Stimulated activated CD4-positive, alpha-beta T cell treated with anti-CD3 and anti-CD28 coated beads, Interleukin-1b, Interleukin-23, amount 100 ng/mL, for 1 hour (primary cell): ENCODE measurements around the gene CSPG5.

Experiments
- DNase-seq, 2 donors: peaks; one replicate each; pipeline ENCODE4 v3.0.0-alpha.2; 2020; ENCODE audit warnings: low read depth in 2 of 2

CSPG5 gene, protein sequence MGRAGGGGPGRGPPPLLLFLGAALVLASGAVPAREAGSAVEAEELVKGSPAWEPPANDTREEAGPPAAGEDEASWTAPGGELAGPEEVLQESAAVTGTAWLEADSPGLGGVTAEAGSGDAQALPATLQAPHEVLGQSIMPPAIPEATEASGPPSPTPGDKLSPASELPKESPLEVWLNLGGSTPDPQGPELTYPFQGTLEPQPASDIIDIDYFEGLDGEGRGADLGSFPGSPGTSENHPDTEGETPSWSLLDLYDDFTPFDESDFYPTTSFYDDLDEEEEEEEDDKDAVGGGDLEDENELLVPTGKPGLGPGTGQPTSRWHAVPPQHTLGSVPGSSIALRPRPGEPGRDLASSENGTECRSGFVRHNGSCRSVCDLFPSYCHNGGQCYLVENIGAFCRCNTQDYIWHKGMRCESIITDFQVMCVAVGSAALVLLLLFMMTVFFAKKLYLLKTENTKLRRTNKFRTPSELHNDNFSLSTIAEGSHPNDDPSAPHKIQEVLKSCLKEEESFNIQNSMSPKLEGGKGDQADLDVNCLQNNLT

DNA sequence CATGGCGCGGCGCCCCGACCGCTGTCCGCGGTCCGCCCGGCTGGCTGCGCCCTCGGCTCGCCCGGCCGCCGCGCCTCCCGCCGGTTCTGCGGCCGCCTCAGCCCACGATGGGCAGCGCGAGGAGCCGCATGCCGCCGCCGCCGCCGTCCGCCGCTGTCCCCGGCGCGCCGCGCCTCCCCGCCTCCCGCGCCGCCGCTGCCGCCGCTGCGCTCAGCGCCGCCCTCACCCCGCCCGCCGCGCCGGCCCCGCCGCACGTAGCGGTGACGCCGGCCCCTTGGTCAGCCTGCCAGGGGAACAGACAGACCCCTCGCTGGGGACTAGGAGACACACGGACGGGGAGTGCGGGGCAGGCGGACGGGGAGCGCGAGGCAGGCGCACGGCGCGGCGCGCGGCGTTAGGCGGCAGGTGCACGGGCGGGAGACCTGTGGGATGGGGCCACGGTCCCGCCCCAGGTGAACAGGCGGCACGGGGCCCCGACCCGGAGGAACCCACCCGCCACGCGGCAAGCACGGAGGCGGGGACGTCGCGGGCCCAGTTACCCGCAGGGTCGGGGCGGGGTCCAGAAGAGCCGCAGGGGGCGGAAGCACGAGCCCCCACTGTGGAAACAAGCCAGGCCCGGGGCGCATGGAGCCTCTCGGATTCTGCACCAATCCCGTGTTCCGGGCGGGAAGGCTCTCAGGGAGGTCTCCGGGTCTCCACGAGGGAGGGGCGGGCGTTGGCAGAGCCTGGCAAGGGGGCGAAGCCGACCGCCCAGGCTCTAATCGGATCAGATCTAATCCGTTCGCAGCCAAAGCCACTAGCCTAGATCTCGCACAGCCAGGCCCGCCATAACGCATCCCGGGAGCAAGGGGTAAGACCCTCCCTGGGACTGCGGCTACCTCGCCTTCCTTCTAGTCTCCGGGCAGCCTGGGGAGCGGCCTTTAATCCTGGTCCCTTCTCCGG lies at the start of gene CSPG5:
TSS of gene CSPG5 (minus strand) at position 175 of the 942 bp plus-strand sequence. CDS start at position 3, 172 bp downstream.
- no peak for DNase-seq

DNA sequence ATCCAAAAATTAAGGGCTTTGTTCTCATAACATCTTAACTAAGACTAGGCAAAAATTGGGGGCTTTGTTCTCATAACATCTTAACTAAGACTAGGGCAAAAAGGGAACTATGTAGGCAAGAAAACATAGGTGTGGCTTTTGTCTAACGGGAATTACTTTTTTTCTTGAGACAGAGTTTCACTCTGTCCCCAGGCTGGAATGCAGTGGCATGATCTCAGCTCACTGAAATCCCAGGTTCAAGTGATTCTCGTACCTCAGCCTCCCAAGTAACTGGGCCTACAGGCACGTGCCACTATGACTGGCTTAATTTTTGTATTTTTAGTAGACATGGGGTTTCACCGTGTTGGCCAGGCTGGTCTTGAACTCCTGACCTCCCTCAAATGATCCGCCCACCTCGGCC lies 49.8 kb upstream of the CSPG5 start:
- no peak for DNase-seq

DNA sequence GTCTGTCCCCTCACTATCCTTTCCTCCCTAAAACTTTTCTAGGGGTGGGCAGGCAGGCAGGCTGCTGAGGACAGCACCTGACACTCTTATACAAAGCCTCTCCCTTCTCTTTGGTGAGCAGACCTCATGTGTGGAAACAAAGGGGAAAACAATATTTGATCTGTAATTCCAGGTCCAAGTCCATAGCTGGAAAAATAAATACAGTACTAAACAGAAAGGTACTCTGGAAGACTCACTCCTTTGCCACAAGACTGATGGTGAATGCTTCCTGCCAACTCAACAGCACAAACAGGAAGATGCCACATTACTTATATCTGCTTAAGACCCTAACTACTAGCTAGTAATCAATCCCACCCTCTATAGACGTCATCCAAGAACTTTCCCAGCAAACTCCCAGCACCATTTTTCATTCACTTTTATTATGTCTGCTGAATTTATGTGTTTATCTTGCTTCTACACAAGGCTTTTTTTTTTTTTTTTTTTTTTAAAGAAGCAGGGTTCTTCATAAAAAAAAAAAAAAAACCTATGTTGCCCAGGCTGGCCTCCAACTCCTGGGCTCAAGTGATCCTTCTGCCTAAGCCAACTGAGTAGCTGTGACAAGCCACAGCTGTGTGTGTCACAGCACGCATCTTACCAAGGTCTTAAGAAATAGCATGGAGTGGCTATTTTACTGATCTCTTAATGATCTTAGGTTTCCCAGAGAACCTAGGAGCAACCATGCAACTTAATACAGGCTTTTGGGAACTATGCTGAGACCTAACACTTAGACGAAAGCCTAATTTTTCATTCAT lies 44.2 kb upstream of the CSPG5 start:
- DNase-seq, result no peak

DNA sequence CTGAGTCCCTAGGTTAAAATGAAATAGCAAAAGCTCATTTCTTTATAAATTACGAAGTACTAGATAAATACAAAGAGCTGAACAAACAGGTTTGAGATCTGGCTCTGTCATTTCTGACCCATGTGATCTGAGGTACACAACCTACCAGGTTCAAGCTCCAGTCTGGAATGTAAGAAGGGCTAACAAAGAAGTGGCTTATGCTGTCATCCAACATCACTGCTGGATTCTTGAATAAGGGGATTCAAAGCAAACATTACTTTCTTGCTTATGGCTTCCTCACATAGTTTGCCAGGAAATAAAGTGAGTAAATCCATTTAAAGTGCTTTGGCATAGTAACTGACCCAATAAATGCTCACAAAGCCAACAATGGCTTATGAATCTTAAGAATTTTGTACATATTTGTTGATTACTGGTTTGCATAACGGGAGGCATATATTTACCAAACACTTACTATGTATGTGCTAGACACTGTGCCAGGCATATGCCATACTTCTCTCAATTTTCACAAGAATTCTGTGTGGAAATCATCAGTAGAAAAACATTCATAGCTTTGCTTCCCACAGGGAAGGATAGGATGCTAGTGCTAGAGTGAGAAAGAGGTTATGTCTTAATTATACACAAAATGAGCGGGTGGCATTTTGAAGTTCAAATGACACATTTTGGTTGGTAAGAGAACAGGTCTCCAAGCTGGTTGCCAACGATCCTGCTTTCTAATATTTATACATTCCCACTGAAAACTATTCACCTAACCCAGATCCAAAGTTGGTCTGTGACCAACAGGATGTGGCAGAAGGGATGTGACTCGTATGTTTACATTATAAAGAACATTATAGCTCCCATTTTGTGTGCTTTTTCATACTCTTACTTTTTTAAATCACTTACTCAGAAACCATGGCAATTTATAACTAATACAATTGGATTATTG lies 38.7 kb upstream of the CSPG5 start:
- no peak for DNase-seq

DNA sequence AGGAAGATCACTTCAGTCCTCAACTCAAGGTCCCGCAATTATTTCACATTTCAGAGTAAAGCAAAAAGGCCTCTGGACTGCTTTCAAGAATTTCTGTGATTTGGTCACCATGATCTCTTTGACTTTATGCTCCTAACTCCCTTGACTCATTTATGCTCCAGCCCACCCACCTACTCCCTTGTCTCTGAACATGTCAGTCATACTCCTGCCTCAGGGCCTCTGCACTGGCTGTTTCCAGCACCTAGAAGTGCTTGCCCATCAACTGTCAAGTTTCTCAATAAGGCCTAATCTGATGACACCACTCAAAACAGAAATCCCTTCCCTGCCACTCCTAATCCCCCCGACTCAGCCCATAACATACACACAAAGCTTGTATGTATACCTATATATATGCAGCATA lies 36.1 kb upstream of the CSPG5 start:
- DNase-seq, result no peak

DNA sequence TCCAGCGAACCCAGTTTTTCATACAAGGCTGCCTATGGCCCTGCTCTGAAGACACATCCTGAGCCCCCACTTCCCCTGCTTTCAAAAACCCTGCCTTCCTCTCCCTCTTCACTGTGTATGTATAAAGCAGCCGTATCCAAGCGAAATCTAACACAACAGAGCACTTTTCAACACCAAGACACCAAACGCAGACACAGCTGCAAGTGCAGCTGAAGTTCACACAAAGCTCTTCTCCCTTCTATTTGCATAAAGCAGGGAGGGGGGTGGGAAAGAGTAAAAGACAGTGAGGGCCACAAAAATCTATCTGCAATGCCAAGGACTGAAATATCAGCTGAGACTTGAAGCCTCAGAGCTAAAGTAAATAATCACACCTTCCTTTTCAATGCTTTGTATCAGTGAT lies 35.1 kb upstream of the CSPG5 start:
- no peak for DNase-seq

DNA sequence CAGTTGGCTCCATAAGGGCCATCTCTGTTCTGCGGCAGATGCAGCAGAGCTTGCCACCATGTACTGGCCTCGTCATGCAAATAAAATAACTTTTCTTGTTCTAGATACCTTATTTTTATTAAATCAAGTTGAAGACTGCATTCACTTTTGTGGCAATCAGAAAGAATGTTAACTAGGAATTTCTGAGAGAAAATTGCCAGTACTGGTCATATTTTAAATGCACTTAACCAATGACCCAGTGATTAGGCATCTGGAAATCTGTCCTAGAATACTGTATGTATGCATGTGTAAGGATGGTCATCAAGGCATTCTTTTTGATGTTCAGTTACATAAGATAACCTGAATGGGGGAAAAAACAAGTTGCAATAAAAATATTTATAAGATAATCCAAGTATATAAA lies 34.2 kb upstream of the CSPG5 start:
- DNase-seq, result no peak

DNA sequence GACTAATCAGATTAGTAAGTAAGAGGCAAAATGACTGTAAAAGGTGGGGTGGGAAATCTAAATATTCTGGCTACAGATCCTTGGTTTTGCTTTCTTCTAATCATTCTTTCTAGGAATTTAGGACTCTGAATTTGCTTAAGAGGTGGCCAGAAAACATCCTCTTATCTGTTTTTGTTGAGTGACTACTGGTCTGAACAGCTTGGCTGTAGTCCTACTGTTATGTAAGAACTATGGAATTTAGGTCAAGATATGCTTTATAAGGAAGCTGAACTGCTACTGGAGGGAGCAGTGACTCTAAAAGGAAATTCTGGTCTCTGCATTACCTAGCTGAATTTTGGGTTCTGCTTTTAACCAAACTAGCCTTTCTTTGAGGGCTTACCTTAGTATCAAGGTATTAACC lies 33.5 kb upstream of the CSPG5 start:
- DNase-seq, result no peak

DNA sequence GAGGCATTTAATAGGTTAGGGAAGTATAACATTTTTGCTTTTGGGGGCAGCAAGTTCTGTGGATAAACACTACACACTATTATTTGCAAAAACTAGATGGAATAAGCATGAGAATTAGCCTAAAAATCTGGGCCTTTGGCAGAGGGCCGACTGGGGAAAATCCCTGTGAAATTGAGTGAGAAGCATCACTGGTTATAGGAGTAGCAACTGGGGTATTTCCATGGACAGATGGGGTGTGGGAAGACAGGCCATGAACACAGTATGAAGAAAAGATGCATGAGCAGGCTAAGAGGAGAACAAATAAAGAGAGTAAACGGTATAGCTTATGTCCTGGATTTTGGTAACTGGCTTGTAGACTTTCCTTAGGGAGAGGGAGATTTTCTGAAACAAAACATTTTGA lies 32.9 kb upstream of the CSPG5 start:
- no peak for DNase-seq

DNA sequence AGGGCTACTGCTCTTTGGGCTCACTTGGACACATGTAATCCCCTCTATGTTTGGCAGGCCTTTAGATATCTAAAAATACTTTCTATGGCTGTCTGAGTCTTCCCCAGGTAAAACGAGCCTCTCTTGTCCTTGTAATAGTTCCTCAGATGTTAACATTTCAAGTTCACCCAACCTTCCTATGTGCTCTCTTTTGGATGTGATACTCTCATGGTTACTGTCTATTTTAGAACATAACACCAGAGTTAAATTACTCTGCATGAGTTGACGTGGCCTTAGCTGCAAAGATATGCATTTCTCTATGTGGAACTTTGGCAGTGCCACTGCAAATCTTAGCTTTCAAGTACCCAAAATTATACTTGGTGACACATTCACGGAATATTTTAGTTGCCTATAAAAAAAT lies 31.9 kb upstream of the CSPG5 start:
- DNase-seq, result no peak

DNA sequence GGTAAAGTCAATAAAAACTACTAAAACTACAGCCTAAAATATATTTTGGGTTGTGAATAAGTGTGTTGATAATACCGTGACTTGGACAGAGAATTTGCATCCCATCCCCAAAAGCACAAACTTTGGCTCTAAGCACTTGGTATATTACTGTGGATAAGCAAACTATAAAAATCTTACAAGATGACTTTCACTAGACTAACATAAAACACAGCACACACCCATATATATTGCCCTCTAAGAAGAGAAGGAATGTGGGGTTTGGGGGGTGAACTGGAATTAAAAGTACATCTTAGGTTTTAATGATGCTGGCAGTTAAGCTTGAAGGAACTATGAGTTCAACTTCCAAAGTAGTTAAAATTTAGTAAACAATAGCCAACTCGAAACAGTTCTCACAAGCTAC lies 28.7 kb upstream of the CSPG5 start:
- DNase-seq, result no peak

DNA sequence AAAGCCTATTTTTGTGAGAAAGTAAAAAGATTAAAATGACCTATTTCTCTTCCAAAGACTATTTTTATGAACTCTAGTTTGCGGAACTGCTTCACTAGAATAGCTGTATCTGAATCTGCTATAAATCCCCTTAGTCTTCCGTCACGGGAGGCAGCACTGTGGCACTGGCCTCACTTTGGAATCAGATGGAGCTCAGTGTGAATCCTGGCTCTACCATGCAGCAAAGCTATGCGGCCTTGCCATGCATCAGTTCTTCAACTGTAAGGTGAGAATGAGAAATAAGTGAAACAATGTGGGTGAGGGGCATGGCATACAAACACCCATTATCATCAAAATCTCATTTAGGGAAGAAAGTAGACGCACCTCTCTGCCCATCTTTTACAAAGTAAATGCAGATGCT lies 27.5 kb upstream of the CSPG5 start:
- no peak for DNase-seq

DNA sequence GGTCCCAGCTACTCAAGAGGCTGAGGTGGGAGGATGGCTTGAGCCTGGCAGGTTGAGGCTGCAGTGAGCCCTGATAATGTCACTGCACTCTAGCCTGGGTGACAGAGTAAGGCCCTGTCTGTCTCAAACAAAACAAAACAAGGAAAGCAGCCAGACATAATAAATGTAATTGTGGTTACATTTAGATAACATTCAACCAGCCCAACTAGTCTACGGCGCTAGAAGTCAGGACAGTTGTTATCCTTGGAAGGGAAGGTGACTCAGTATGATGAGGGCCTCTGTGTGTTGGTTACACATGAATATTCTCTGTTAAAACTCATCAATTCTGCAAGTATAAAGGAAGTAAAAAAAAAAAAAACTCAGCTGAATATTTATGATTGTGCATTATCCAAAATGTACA lies 27.0 kb upstream of the CSPG5 start:
- no peak for DNase-seq

DNA sequence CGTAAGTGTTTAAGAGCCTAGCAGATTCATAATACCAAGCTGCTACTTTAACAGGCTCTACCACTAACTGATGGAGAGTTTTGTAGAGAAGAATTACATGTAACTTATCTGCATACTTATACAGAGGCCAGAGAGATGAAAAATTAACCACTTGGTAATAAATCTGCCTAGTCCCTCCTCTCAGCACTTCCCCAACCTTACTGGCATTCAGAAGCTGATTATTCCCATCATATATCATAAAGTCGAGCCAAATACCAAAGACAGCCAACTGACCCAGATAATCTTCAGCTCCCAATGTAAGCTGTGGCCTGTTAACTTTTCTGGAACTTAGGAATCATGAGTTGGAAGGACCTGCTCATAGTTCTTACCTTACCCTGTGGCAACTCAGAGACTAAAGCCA lies 25.5 kb upstream of the CSPG5 start:
- DNase-seq, result no peak

DNA sequence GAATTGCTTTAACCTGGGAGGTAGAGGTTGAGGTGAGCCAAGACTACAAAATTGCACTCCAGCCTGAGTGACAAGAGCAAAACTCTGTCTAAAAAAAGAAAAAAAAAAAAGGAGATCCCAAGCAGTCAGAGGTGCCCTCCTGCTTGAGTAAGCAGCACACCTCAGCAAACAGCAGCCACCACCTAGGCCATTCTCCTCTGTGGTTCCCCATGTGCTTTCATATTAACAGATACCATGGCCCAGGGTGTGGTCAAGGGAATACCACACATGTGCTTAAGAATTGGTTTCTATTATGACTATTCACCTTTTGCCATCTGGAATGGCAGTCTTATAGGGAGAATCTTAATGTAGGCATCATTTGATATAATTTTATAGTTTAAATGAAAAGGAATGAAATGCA lies 24.7 kb upstream of the CSPG5 start:
- no peak for DNase-seq

DNA sequence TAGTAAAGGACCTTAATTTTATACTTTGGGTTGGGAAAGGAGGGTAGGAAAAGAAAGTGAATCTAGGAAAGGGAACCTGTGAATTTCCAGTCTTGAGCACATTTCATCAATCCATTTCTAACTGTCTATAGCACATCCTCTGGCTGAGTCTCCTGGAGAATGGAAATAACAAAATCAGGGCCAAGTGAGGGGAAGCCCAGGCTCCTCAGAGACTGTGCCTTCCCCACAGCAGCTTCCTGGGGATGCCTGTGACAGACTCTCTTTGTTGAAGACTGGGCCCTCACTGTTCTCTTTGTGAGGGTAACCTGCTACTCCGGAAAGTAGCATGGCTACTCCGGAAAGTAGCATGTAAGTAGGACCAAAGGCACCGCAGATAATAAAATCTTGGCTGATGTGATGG lies 22.6 kb upstream of the CSPG5 start:
- no peak for DNase-seq

DNA sequence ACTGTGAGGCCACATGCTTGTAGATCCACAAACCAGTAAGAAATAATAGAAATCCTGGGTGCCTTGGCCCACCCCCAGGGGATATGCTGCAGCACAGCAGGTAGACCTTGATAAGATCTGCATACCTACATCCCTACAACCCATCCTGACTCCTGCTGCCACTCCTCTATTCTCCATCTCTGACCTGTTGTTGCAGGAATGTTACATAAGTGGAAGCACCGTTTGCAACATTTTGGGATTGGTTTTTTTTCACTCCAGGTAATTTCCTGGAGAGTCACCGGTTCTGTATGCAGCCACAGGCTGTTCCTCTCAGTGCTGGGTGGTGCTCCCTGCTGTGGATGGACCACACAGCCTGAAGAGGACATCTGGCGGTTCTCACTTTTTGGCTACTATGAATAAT lies 16.1 kb upstream of the CSPG5 start:
- no peak for DNase-seq

DNA sequence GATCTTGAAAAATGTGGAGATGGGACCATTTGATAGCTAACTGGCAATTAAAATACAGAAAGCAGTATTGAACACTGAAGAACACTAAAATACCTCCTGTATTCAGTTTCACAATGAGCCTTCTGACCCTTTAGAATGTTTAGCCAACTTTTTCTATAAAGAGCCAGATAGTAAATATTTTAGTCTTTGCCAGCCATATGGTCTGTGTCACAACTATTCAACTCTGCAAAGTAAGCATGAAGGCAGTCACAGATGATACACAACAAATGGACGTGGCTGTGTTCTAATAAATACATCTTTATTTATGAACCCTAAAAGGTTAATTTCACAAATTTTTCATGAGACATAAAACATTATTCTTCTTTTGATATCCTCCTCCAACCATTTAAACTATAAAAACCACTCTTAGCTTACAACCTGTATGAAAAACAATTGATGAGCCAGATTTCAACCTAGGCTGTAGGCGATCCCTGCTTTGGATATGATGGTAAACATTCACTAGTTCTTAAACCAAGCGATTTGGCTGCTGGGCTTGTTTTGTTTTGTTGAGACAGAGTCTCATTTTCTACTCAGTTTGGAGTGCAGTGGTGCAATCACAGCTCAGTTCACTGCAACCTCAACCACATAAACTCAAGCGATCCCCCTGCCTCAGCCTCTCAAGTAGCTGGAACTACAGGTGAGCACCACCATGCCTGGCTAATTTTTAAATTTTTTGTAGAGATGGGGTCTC lies 13.6 kb upstream of the CSPG5 start:
- DNase-seq, result no peak

DNA sequence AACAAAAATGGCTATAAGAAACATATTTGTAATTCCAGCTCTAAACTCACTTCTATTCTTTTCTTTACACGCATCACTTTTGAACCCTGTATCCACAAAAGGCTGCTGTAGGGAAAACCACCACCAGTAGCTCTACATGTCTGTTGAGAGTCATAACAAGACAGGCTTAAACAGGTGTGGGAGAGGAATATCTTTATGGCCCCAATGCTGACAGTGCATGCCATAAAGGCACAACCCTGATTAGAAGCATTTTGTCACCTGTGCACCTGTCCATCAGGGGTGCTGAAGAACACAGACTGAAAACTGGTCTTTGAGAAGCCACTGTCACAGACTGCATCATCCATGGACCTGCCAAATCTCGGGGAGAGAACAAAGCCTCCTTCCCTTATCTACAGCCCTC lies 11.6 kb upstream of the CSPG5 start:
- DNase-seq, result no peak

DNA sequence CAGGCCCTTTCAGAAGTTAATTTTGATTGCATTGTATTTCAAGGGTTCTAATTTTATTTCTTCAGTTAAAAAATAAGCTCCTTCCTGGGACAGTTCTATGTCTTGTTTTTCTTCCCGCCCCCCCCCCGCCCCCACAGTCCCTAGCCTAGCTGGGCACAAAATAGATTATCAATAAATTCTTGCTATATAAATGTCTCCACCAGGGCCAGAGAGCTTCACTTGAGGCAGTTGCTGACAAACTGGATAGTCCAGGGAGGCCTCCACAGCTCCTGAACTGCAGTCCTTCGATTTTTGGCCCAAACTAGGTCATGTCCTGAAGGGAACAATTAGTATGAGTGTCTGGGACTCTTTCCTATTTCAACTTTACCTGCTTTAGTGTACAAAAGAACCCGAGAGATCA lies 9.9 kb upstream of the CSPG5 start:
- no peak for DNase-seq
